OCI-LY3 (cell line): ENCODE results near the gene ITIH3.
A peak's percentile ranks its signal among the peaks of the same experiment; 100 is the strongest.

Source experiments
- H2AFZ ChIP-seq: fragments of 200-600, 300-600 bp; shearing (Covaris generic); 2 replicates; pipeline ENCODE4 v1.6.0; 2014; ENCODE audit warnings: antibody characterized with exemption, low read depth, low read length
- H3K27ac ChIP-seq: fragments of 200-600, 300-600 bp; sonication (generic); 2 replicates; pipeline ENCODE4 v1.5.1; 2014; ENCODE audit warnings: mild to moderate bottlenecking, low read length, moderate library complexity, mixed read lengths
- H3K27me3 ChIP-seq: fragments of 200-600, 300-600 bp; sonication (generic); 2 replicates; pipeline ENCODE4 v1.6.1; 2014; ENCODE audit warnings: low read depth, low read length, mixed read lengths
- H3K36me3 ChIP-seq: fragments of 200-600, 300-600 bp; sonication (generic); replicated peaks from 2 replicates; pipeline ENCODE3; 2014; ENCODE audit warnings: low read depth, low read length, mixed read lengths
- H3K4me1 ChIP-seq: fragments of 300-600, 200-600 bp; sonication (generic); 2 replicates; pipeline ENCODE4 v1.6.1; 2014; ENCODE audit warnings: low read length, mixed read lengths
- H3K4me2 ChIP-seq: fragments of 200-600, 300-600 bp; sonication (generic); 2 replicates; pipeline ENCODE4 v1.6.1; 2014; ENCODE audit warnings: low read length, mixed read lengths
- H3K4me3 ChIP-seq: fragments of 300-600, 200-600 bp; sonication (generic); 2 replicates; pipeline ENCODE4 v1.5.1; 2014; ENCODE audit warnings: antibody characterized with exemption, mild to moderate bottlenecking, low read length, moderate library complexity
- H3K79me2 ChIP-seq: fragments of 300-600, 200-600 bp; shearing (Covaris generic); 2 replicates; pipeline ENCODE4 v1.6.1; 2014; ENCODE audit warnings: mild to moderate bottlenecking, low read length, mixed read lengths
- H3K9ac ChIP-seq: fragments of 300-600, 200-600 bp; shearing (Covaris generic); 2 replicates; pipeline ENCODE4 v1.6.0; 2014; ENCODE audit warnings: mild to moderate bottlenecking, low read length, moderate library complexity
- H3K9me3 ChIP-seq: fragments of 200-600, 300-600 bp; shearing (Covaris generic); 2 replicates; pipeline ENCODE4 v1.6.1; 2014; ENCODE audit warnings: low read length, mixed read lengths; ENCODE audit not compliant: insufficient read depth
- H4K20me1 ChIP-seq: fragments of 200-600, 300-600 bp; sonication (generic); 2 replicates; pipeline ENCODE4 v1.6.1; 2016; ENCODE audit warnings: low read length, mixed read lengths; ENCODE audit not compliant: insufficient read depth
- EZH2phosphoT487 ChIP-seq: fragments of 200-600 bp; shearing (Covaris generic); IDR thresholded peaks from 2 replicates; pipeline ENCODE4 v1.6.1; 2018; ENCODE audit warnings: antibody characterized with exemption, mixed run types, low read depth
- TF ChIP-seq, protein P1 (sequence below): fragments of 200-600, 300-600 bp; sonication (generic); IDR thresholded peaks from 2 replicates; pipeline ENCODE4 v1.5.1; 2014; ENCODE audit warnings: antibody characterized with exemption, low read length, low read depth

ITIH3 gene

DNA sequence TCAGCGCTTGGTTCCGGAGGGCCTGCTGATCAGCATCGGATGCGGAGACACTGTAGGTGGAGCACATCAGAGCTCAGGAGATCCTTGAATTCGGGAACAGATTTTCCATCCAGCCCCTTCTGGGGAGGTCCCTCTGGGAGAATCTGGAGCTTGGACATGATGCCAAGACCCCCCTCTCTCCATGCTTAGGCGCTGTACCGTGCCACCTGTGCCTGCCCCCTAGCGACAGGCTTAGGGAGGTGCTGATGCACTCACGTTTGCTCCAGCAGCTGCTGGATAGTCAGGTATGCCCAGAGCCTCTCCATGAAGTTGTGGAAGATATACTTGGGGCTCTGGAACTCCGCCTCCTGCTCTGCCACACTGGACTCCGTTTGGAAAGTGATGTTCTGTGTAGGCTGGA is 26.1 kb downstream of the ITIH3 start:
- Histone ChIP-seq H3K27me3 (no peaks in the 10 kb centered on the region), H4K20me1 (no peaks in the 10 kb centered on the region), H2AFZ (no peak overlapping the region), H3K9ac (no peak overlapping the region), H3K4me2 (no peak overlapping the region), H3K36me3 (no peaks in the 10 kb centered on the region), H3K4me3 (no peak overlapping the region), H3K27ac (no peak overlapping the region), H3K79me2 (no peaks in the 10 kb centered on the region), H3K4me1 (no peaks in the 10 kb centered on the region), H3K9me3 (no peaks in the 10 kb centered on the region)
- no peak for TF ChIP-seq EZH2phosphoT487
- TF ChIP-seq, protein P1, sequence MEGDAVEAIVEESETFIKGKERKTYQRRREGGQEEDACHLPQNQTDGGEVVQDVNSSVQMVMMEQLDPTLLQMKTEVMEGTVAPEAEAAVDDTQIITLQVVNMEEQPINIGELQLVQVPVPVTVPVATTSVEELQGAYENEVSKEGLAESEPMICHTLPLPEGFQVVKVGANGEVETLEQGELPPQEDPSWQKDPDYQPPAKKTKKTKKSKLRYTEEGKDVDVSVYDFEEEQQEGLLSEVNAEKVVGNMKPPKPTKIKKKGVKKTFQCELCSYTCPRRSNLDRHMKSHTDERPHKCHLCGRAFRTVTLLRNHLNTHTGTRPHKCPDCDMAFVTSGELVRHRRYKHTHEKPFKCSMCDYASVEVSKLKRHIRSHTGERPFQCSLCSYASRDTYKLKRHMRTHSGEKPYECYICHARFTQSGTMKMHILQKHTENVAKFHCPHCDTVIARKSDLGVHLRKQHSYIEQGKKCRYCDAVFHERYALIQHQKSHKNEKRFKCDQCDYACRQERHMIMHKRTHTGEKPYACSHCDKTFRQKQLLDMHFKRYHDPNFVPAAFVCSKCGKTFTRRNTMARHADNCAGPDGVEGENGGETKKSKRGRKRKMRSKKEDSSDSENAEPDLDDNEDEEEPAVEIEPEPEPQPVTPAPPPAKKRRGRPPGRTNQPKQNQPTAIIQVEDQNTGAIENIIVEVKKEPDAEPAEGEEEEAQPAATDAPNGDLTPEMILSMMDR: peak; percentile 88

DNA sequence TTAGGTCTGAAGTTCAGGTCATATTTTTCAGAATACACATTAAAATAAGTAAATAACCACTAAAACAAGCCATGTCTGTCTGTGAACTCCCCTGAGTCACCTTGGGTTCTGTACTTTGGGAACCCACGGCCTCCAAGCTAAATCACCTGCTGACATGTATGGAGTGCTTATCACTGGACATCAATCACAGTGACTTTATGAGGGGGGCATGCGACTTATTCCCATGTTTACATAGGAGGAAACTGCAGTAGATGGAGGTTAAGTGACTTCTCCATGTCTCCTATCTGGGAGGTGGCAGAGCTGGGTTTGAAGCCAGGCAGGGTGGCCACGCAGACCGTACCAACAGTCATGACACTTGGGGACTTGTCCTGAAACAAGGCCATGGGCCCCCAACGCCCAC is 27.8 kb downstream of the ITIH3 start:
- no peak for TF ChIP-seq EZH2phosphoT487
- TF ChIP-seq, protein P1: no peak
- H3K79me2 ChIP-seq: no peaks in the 10 kb centered on the region
- H4K20me1 ChIP-seq: no peaks in the 10 kb centered on the region
- H3K4me1 ChIP-seq: no peaks in the 10 kb centered on the region
- no peaks in the 10 kb centered on the region for H3K36me3 ChIP-seq
- no peaks in the 10 kb centered on the region for H3K9me3 ChIP-seq
- H3K27me3 ChIP-seq: no peaks in the 10 kb centered on the region
- H3K9ac ChIP-seq: no peak overlapping the region
- no peak overlapping the region for H2AFZ ChIP-seq
- H3K4me2 ChIP-seq: no peak overlapping the region
- no peak overlapping the region for H3K27ac ChIP-seq
- no peak overlapping the region for H3K4me3 ChIP-seq

DNA sequence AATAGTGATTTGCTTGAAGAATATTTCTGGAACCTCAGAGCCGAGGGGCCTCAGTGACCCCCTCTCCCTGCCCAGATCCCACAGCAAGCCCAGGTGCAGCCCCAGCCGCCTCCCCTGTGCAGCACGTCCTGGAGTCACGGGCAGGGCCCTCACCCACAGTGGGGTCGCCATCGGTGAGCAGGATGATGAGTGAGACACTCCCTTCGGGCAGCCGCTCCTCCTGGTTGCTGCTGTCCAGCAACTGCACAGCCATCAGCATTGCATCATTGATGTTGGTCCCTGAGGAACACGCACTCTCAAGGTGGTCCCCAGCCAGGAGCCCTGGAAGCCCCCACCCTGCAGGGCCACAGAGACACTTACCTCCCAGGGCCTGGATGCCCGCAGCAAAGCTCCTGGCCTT is 29.4 kb downstream of the ITIH3 start:
- H3K79me2 ChIP-seq: no peaks in the 10 kb centered on the region
- no peak overlapping the region for H3K27ac ChIP-seq
- TF ChIP-seq, protein P1: no peak
- no peak for TF ChIP-seq EZH2phosphoT487
- no peak overlapping the region for H2AFZ ChIP-seq
- no peaks in the 10 kb centered on the region for H3K27me3 ChIP-seq
- H3K36me3 ChIP-seq: no peaks in the 10 kb centered on the region
- H3K4me3 ChIP-seq: no peak overlapping the region
- H3K9ac ChIP-seq: no peak overlapping the region
- H3K9me3 ChIP-seq: no peaks in the 10 kb centered on the region
- no peak overlapping the region for H3K4me2 ChIP-seq
- no peaks in the 10 kb centered on the region for H3K4me1 ChIP-seq
- no peaks in the 10 kb centered on the region for H4K20me1 ChIP-seq

DNA sequence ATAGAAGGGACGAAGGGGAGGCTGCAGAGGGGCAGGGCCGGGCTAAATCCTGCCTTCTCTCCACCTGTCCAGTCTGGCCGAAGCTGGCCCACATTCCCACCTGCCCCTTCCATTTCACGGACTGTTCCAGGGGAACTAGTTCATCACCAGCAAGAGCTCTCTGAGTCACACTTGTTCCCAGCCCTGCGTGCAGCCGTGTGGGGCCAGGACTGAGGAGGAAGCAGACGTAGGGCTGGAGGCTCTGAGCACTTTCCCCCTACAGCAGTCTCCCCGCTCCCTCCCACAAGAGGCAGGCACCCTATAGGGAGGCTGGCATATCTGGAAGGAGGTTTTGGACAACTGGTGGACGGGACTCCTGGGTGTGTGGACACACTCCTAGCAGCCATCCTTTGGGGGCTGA is 32.8 kb downstream of the ITIH3 start:
- Histone ChIP-seq H3K79me2 (no peaks in the 10 kb centered on the region), H3K9ac (no peak overlapping the region)

More for the DNA sequence above, 32.8 kb downstream of the ITIH3 start:
- H3K9me3 ChIP-seq: no peaks in the 10 kb centered on the region
- H3K27me3 ChIP-seq: no peaks in the 10 kb centered on the region
- H3K4me1 ChIP-seq: no peaks in the 10 kb centered on the region
- H3K36me3 ChIP-seq: no peaks in the 10 kb centered on the region
- TF ChIP-seq, protein P1: no peak
- no peak for TF ChIP-seq EZH2phosphoT487
- H3K4me3 ChIP-seq: no peak overlapping the region
- H3K4me2 ChIP-seq: no peak overlapping the region
- H4K20me1 ChIP-seq: no peaks in the 10 kb centered on the region
- H3K27ac ChIP-seq: no peak overlapping the region
- no peak overlapping the region for H2AFZ ChIP-seq
